ENCODE measurements around the gene ZC3H12A. TPM values are rescaled to one million over a fixed set of nuclear protein-coding genes. Genes with fewer than 3 reads are reported as not detected.

ZC3H12A gene
- total and polyA plus RNA-seq, 2 experiments from 2014 or later: 9.0 to 9.3 TPM

DNA sequence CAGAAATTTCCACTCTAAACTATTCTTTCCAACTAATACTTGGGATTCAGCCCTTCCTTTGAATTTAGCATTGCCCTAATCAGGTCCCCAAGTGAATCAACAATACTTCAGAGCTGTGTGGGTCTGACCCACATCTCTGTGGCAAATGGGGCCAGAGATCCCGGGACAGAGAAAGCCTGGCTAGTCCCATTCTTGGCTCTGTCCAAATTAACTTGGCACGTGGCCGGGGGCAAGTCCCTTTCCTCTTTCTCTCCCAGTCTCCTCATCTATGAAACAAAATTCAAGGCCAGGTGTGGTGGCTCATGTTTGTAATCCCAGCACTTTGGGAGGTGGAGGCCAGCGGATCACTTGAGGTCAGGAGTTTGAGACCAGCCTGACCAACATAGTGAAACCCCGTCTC, 6.3 kb upstream of the ZC3H12A start (continued):
- TF ChIP-seq, protein P1, sequence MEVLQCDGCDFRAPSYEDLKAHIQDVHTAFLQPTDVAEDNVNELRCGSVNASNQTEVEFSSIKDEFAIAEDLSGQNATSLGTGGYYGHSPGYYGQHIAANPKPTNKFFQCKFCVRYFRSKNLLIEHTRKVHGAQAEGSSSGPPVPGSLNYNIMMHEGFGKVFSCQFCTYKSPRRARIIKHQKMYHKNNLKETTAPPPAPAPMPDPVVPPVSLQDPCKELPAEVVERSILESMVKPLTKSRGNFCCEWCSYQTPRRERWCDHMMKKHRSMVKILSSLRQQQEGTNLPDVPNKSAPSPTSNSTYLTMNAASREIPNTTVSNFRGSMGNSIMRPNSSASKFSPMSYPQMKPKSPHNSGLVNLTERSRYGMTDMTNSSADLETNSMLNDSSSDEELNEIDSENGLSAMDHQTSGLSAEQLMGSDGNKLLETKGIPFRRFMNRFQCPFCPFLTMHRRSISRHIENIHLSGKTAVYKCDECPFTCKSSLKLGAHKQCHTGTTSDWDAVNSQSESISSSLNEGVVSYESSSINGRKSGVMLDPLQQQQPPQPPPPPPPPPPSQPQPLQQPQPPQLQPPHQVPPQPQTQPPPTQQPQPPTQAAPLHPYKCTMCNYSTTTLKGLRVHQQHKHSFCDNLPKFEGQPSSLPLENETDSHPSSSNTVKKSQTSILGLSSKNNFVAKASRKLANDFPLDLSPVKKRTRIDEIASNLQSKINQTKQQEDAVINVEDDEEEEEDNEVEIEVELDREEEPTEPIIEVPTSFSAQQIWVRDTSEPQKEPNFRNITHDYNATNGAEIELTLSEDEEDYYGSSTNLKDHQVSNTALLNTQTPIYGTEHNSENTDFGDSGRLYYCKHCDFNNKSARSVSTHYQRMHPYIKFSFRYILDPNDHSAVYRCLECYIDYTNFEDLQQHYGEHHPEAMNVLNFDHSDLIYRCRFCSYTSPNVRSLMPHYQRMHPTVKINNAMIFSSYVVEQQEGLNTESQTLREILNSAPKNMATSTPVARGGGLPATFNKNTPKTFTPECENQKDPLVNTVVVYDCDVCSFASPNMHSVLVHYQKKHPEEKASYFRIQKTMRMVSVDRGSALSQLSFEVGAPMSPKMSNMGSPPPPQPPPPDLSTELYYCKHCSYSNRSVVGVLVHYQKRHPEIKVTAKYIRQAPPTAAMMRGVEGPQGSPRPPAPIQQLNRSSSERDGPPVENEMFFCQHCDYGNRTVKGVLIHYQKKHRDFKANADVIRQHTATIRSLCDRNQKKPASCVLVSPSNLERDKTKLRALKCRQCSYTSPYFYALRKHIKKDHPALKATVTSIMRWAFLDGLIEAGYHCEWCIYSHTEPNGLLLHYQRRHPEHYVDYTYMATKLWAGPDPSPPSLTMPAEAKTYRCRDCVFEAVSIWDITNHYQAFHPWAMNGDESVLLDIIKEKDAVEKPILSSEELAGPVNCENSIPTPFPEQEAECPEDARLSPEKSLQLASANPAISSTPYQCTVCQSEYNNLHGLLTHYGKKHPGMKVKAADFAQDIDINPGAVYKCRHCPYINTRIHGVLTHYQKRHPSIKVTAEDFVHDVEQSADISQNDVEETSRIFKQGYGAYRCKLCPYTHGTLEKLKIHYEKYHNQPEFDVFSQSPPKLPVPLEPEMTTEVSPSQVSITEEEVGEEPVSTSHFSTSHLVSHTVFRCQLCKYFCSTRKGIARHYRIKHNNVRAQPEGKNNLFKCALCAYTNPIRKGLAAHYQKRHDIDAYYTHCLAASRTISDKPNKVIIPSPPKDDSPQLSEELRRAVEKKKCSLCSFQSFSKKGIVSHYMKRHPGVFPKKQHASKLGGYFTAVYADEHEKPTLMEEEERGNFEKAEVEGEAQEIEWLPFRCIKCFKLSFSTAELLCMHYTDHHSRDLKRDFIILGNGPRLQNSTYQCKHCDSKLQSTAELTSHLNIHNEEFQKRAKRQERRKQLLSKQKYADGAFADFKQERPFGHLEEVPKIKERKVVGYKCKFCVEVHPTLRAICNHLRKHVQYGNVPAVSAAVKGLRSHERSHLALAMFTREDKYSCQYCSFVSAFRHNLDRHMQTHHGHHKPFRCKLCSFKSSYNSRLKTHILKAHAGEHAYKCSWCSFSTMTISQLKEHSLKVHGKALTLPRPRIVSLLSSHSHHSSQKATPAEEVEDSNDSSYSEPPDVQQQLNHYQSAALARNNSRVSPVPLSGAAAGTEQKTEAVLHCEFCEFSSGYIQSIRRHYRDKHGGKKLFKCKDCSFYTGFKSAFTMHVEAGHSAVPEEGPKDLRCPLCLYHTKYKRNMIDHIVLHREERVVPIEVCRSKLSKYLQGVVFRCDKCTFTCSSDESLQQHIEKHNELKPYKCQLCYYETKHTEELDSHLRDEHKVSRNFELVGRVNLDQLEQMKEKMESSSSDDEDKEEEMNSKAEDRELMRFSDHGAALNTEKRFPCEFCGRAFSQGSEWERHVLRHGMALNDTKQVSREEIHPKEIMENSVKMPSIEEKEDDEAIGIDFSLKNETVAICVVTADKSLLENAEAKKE (CRISPR knock-in tag; IDR thresholded peaks at IDR 0.05): no peak
- no peak for TF ChIP-seq CREB1 (CRISPR knock-in tag; IDR thresholded peaks at IDR 0.05; ENCODE audit: low read depth)

GRCh38 chr1:37469386-37469785, 5.0 kb upstream of the ZC3H12A start:
- DNase-seq (ENCODE audit: low spot score) (no peak), ATAC-seq (no peak)
- Mint-ChIP-seq H3K9me3 (no peaks in the 10 kb centered on the region), H3K27ac (no peak overlapping the region), H3K27me3 (ENCODE audit: insufficient read depth, low read depth, poor library complexity) (peaks cover 23% of the 10 kb centered on the region), H3K4me3 (no peak overlapping the region), H3K4me1 (peaks cover 25% of the 10 kb centered on the region), H3K36me3 (ENCODE audit: low read depth) (no peaks in the 10 kb centered on the region)
- Histone ChIP-seq H3K9me2 (ENCODE audit: insufficient read depth) (no peaks in the 10 kb centered on the region), H3K4me2 (no peak overlapping the region), H3F3A (replicated peaks; ENCODE audit: low read depth) (no peaks in the 10 kb centered on the region), H2AFZ (no peak overlapping the region), H3K4me1 (ENCODE audit: insufficient read depth) (peaks cover 17% of the 10 kb centered on the region; the same call in 1 of the 2 replicates), H3K4me3 (no peak overlapping the region), H3K27me3 (ENCODE audit: insufficient read depth) (peaks cover 15% of the 10 kb centered on the region), H3K79me2 (replicated peaks; ENCODE audit: insufficient read depth) (no peaks in the 10 kb centered on the region), H3K27ac (ENCODE audit: low read depth) (no peak overlapping the region), H4K20me1 (replicated peaks; ENCODE audit: insufficient read depth) (no peaks in the 10 kb centered on the region), H3K36me3 (ENCODE audit: insufficient read depth) (no peaks in the 10 kb centered on the region)
- no peak for TF ChIP-seq EZH2 (IDR thresholded peaks at IDR 0.05; ENCODE audit: low read depth, unreplicated experiment)
- TF ChIP-seq ZNF331 (CRISPR knock-in tag; IDR thresholded peaks at IDR 0.05; ENCODE audit: low read depth): no peak
- no peak for TF ChIP-seq REST (IDR thresholded peaks at IDR 0.05; ENCODE audit: unreplicated experiment)
- no peak for TF ChIP-seq POLR2AphosphoS5 (IDR thresholded peaks at IDR 0.05; ENCODE audit: low read depth)
- TF ChIP-seq, protein P2, sequence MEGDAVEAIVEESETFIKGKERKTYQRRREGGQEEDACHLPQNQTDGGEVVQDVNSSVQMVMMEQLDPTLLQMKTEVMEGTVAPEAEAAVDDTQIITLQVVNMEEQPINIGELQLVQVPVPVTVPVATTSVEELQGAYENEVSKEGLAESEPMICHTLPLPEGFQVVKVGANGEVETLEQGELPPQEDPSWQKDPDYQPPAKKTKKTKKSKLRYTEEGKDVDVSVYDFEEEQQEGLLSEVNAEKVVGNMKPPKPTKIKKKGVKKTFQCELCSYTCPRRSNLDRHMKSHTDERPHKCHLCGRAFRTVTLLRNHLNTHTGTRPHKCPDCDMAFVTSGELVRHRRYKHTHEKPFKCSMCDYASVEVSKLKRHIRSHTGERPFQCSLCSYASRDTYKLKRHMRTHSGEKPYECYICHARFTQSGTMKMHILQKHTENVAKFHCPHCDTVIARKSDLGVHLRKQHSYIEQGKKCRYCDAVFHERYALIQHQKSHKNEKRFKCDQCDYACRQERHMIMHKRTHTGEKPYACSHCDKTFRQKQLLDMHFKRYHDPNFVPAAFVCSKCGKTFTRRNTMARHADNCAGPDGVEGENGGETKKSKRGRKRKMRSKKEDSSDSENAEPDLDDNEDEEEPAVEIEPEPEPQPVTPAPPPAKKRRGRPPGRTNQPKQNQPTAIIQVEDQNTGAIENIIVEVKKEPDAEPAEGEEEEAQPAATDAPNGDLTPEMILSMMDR (conservative IDR thresholded peaks at IDR 0.05; ENCODE audit: low read depth in 2 of 2): no peak
- TF ChIP-seq STAT1 (IDR thresholded peaks at IDR 0.05; ENCODE audit: unreplicated experiment): no peak
- no peak for TF ChIP-seq NANOG (IDR thresholded peaks at IDR 0.05; ENCODE audit: borderline replicate concordance)
- TF ChIP-seq CREB1 (CRISPR knock-in tag; IDR thresholded peaks at IDR 0.05; ENCODE audit: low read depth): no peak
- TF ChIP-seq ZNF114 (CRISPR knock-in tag; IDR thresholded peaks at IDR 0.05): no peak
- no peak for TF ChIP-seq JUNB (IDR thresholded peaks at IDR 0.05; ENCODE audit: unreplicated experiment)
- TF ChIP-seq EZH2phosphoT487 (IDR thresholded peaks at IDR 0.05; ENCODE audit: unreplicated experiment): no peak
- TF ChIP-seq, protein P3, sequence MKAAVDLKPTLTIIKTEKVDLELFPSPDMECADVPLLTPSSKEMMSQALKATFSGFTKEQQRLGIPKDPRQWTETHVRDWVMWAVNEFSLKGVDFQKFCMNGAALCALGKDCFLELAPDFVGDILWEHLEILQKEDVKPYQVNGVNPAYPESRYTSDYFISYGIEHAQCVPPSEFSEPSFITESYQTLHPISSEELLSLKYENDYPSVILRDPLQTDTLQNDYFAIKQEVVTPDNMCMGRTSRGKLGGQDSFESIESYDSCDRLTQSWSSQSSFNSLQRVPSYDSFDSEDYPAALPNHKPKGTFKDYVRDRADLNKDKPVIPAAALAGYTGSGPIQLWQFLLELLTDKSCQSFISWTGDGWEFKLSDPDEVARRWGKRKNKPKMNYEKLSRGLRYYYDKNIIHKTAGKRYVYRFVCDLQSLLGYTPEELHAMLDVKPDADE (IDR thresholded peaks at IDR 0.05): no peak

Data from GM23338 (cell line).